Spleen (tissue), 11 donors: ENCODE results near the gene OOSP2. TPM values are rescaled to one million over a fixed set of nuclear protein-coding genes. Genes with fewer than 3 reads are reported as not detected.
"Not testable (repeated sequence)": the region's sequence is repeated elsewhere in the genome, so short reads cannot be mapped to it uniquely, and the experiment has no call there.

Experiments used
- DNase-seq: peaks from one replicate; pipeline ENCODE4 v3.0.0-alpha.2; 2020
- H3K27ac ChIP-seq, 8 donors: fragments of 200-600 bp; sonication (generic) in 7 of 8; 1 replicate in 4 of 8; 2 replicates in 4 of 8; pipeline versions ENCODE4 v1.5.0 to v1.8.0; 2016 to 2021; ENCODE audit warnings: inconsistent platforms in 4 of 8, mild to moderate bottlenecking in 4 of 8, moderate library complexity in 1 of 8
- H3K27me3 ChIP-seq, 7 donors: fragments of 200-600 bp; sonication (generic) in 6 of 7; replicated peaks in 1 of 7; 1 replicate in 4 of 7; 2 replicates in 3 of 7; pipeline versions ENCODE4 v1.5.0 to v1.8.0; 2016 to 2021; ENCODE audit warnings: inconsistent platforms in 3 of 7, mild to moderate bottlenecking in 1 of 7
- H3K36me3 ChIP-seq, 6 donors: fragments of 200-600 bp; sonication (generic) in 5 of 6; 1 replicate in 4 of 6; 2 replicates in 2 of 6; pipeline versions ENCODE4 v1.5.0 to v1.8.0; 2016 to 2021; ENCODE audit warnings: inconsistent platforms in 2 of 6
- H3K4me1 ChIP-seq, 6 donors: fragments of 200-600 bp; sonication (generic) in 5 of 6; 1 replicate in 3 of 6; 2 replicates in 3 of 6; pipeline versions ENCODE4 v1.5.0 to v1.8.0; 2016 to 2021; ENCODE audit warnings: inconsistent platforms in 3 of 6
- H3K4me3 ChIP-seq, 8 donors: fragments of 200-600 bp; sonication (generic) in 7 of 8; 1 replicate in 4 of 8; 2 replicates in 4 of 8; pipeline versions ENCODE4 v1.5.0 to v1.8.0; 2016 to 2021; ENCODE audit warnings: inconsistent platforms in 4 of 8, mild to moderate bottlenecking in 4 of 8, moderate library complexity in 2 of 8
- H3K9me3 ChIP-seq, 8 donors: fragments of 200-600 bp; sonication (generic) in 7 of 8; 1 replicate in 4 of 8; 2 replicates in 4 of 8; pipeline versions ENCODE4 v1.5.0 to v1.8.0; 2016 to 2021; ENCODE audit warnings: inconsistent platforms in 4 of 8
- CTCF ChIP-seq, 11 experiments: fragments of 200-600 bp in 7 of 11; fragments of 450-650 bp in 4 of 11; sonication (generic) in 4 of 11; IDR thresholded peaks in 8 of 11; conservative IDR thresholded peaks in 3 of 11; 1 replicate in 7 of 11; 2 replicates in 4 of 11; pipeline versions ENCODE4 v1.4.0 to v1.8.0; 2016 to 2021; ENCODE audit warnings: antibody characterized with exemption in 11 of 11, inconsistent platforms in 4 of 11, mild to moderate bottlenecking in 1 of 11
- POLR2A ChIP-seq, 3 donors: fragments of 450-650 bp; IDR thresholded peaks; one replicate each; pipeline ENCODE4 v1.5.1; 2017; ENCODE audit warnings: antibody characterized with exemption in 3 of 3, mild to moderate bottlenecking in 1 of 3
- POLR2AphosphoS5 ChIP-seq, 3 donors: sonication (generic); formaldehyde crosslinking; IDR thresholded peaks; one replicate each; pipeline ENCODE4 v1.5.1; 2017; ENCODE audit warnings: antibody characterized with exemption in 3 of 3
- WGBS, 5 donors: extraction: QIAGEN DNeasy Blood & Tissue Kit in 3 of 5; methylation state at CpG; one replicate each; pipeline versions ENCODE4 v1.1.5 to v1.1.7; 2013 to 2018; 5-methylcytosine and 5-hydroxymethylcytosine counted together
- intact Hi-C: fragments of 100-400 bp; cut with DNase I; formaldehyde crosslinking; loops from one replicate; pipeline ENCODE4 v1.15.0; 2023; ENCODE audit warnings: low total_unique reads
- polyA plus RNA-seq, 3 donors: library from polyadenylated mRNA; stranded (reverse); fragments of 200-250 nt; gene quantifications; one replicate each; pipeline ENCODE4 v1.2.1, GENCODE V29; 2013
- total RNA-seq, 7 donors: library from RNA; depleted of rRNA in 3 of 7; stranded (reverse); fragments of >200 nt in 3 of 7; fragmentation: NEBNext Ultra II Directional in 4 of 7; extraction: Animal tissue kit (Norgen Biotek cat#: 25700) in 4 of 7; gene quantifications; one replicate each; pipeline versions ENCODE4 v1.1.0 to v1.2.1, GENCODE V29; 2016 to 2021
- donor health status: healthy with polysubstance abuse.
- donor health status: DM: no; HTN: no; CAD: no; lungs with moderate emphysema.
- donor health status: DM: no; HTN: no; CAD: no.
- donor health status: Bipolar disorder and iron deficiency.
- donor health status: healthy.
- donor health status: DM: no; HTN: no; CAD: no.
- donor health status: DM: yes; HTN: yes; CAD: no.

The OOSP2 gene
- total and polyA plus RNA-seq, 10 donors = not detected

GRCh38 chr11:59999691-60000090 lies 40.5 kb upstream of the OOSP2 start:
- TF ChIP-seq POLR2A (IDR thresholded peaks at IDR 0.05) = no peak
- Histone ChIP-seq H3K27ac (no peak overlapping the region), H3K36me3 (no peaks in the 10 kb centered on the region), H3K9me3 (peaks cover 0 to 4% (median 0%) of the 10 kb centered on the region in 8 donors), H3K27me3 (no peaks in the 10 kb centered on the region), H3K4me3 (no peak overlapping the region), H3K4me1 (no peaks in the 10 kb centered on the region)
- intact Hi-C loops = no loop called here
- DNase-seq = no peak
- 70 to 88% (median 80%) methylated on average over 4 of the region's 4 CpGs for WGBS, 5 donors

- Histone ChIP-seq H3K27me3 (no peaks in the 10 kb centered on the region), H3K27ac (no peak overlapping the region), H3K36me3 (no peaks in the 10 kb centered on the region), H3K9me3 (peaks cover 0 to 4% (median 0%) of the 10 kb centered on the region in 8 donors), H3K4me1 (no peaks in the 10 kb centered on the region), H3K4me3 (no peak overlapping the region)
- WGBS, 5 donors = 72 to 87% (median 83%) methylated on average over 2 of the region's 2 CpGs
- DNase-seq = no peak
- intact Hi-C loops = no loop called here
- TF ChIP-seq POLR2A (IDR thresholded peaks at IDR 0.05) (no peak), POLR2AphosphoS5 (IDR thresholded peaks at IDR 0.05) (no peak), CTCF (IDR thresholded peaks at IDR 0.05 in 8 of 11, conservative IDR thresholded peaks at IDR 0.05 in 3 of 11) (no peak)
Measured at GRCh38 chr11:60003729-60004128, 36.5 kb upstream of the OOSP2 start.

GRCh38 chr11:60005360-60005759 lies 34.8 kb upstream of the OOSP2 start:
- Histone ChIP-seq H3K4me1 (no peaks in the 10 kb centered on the region), H3K27me3 (no peaks in the 10 kb centered on the region), H3K27ac (no peak overlapping the region), H3K4me3 (no peak overlapping the region), H3K36me3 (no peaks in the 10 kb centered on the region), H3K9me3 (no peaks in the 10 kb centered on the region)
- WGBS, 5 donors = 48 to 95% (median 92%) methylated on average over 1 of the region's 1 CpG
- TF ChIP-seq CTCF (IDR thresholded peaks at IDR 0.05 in 8 of 11, conservative IDR thresholded peaks at IDR 0.05 in 3 of 11) = no peak
- no peak for TF ChIP-seq POLR2AphosphoS5 (IDR thresholded peaks at IDR 0.05)
- TF ChIP-seq POLR2A (IDR thresholded peaks at IDR 0.05) = no peak
- no peak for DNase-seq
- intact Hi-C loops = no loop called here

GRCh38 chr11:60016881-60017280 lies 23.3 kb upstream of the OOSP2 start, which contains the start of gene OOSP4B:
TSS of gene OOSP4B (plus strand) at chr11:60017181.
- Histone ChIP-seq H3K4me1 (no peaks in the 10 kb centered on the region), H3K9me3 (peaks cover 0 to 5% (median 0%) of the 10 kb centered on the region in 8 donors), H3K4me3 (no peak within 1 kb of the TSS), H3K36me3 (no peaks in the 10 kb centered on the region), H3K27ac (no peak within 1 kb of the TSS), H3K27me3 (peaks cover 0 to 4% (median 0%) of the 10 kb centered on the region in 7 donors)
- TF ChIP-seq POLR2AphosphoS5 (IDR thresholded peaks at IDR 0.05) (no peak), POLR2A (IDR thresholded peaks at IDR 0.05) (no peak), CTCF (IDR thresholded peaks at IDR 0.05 in 8 of 11, conservative IDR thresholded peaks at IDR 0.05 in 3 of 11) (no peak)
- intact Hi-C loops = no loop called here
- no peak for DNase-seq
- 79 to 96% (median 89%) methylated on average over 1 of the region's 1 CpG for WGBS, 5 donors

GRCh38 chr11:60018058-60018457 lies 22.2 kb upstream of the OOSP2 start:
- Histone ChIP-seq H3K4me3 (no peak overlapping the region), H3K27ac (no peak overlapping the region), H3K27me3 (peaks cover 0 to 4% (median 0%) of the 10 kb centered on the region in 7 donors), H3K36me3 (no peaks in the 10 kb centered on the region), H3K9me3 (peaks cover 0 to 5% (median 0%) of the 10 kb centered on the region in 8 donors), H3K4me1 (no peaks in the 10 kb centered on the region)
- TF ChIP-seq CTCF (IDR thresholded peaks at IDR 0.05 in 8 of 11, conservative IDR thresholded peaks at IDR 0.05 in 3 of 11) (no peak), POLR2A (IDR thresholded peaks at IDR 0.05) (no peak), POLR2AphosphoS5 (IDR thresholded peaks at IDR 0.05) (no peak)
- intact Hi-C loops = no loop called here
- 62 to 83% (median 69%) methylated on average over 8 of the region's 8 CpGs for WGBS, 5 donors
- no peak for DNase-seq

GRCh38 chr11:60020376-60020775 lies 19.8 kb upstream of the OOSP2 start:
- H3K4me3 ChIP-seq, H3K4me1 ChIP-seq, intact Hi-C loops, H3K27ac ChIP-seq, H3K27me3 ChIP-seq, H3K36me3 ChIP-seq, H3K9me3 ChIP-seq, DNase-seq: not testable (repeated sequence)
- WGBS, 5 donors = 90 to 95% (median 94%) methylated on average over 7 to 27 of the region's 27 CpGs
